HG03025 (cell line): ENCODE measurements around the gene PRICKLE2.
"Not testable (repeated sequence)": the region's sequence is repeated elsewhere in the genome, so short reads cannot be mapped to it uniquely, and the experiment has no call there.

Source experiments
- ATAC-seq: cut with Tn5 transposase; IDR thresholded peaks from one replicate; pipeline ENCODE4 v1.9.1; 2021; ENCODE audit warnings: mild to moderate bottlenecking, moderate library complexity; ENCODE audit not compliant: unreplicated experiment, low FRiP score

PRICKLE2 gene

GRCh38 chr3:64107190-64107589 lies 118.1 kb downstream of the PRICKLE2 start:
- ATAC-seq = no peak

DNA sequence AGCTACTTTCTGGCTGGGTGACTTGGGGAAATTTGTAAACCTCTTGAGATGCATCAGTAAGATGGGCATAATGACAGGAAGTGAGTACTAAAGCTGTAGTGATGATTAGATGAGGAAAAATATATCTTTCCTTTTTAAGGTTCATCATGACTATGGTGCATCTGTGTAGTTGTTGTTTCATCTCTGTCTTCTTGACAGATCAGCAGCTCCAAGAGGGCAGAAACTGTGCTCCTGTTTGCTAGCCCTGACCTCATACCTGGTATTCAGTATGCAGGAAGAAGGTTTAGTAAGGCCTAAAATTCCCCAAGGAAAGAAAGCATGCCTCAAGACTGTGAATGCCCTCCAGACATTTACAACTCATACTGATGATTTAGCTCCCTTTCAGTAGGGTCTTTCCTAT lies 119.5 kb downstream of the PRICKLE2 start:
- no peak for ATAC-seq

DNA sequence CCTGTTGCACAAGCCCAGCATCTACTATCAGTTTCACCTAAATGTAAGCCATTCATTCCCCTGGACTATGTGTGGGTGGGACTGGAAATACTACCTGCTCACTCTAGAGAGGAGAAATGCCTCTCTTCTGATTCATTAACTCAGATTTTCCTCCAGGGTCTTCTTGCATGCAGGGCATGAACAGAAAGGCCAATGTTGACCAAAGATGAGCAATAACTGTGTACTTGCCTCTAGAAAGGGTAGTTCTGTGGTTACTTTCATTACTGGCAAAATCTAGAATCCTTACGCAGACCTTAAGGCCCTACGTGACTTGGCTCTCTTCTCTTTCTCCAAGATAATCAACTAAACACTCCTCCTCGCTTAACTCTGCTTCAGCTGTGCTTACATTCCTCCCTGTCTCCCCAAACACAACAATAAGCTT lies 120.6 kb downstream of the PRICKLE2 start:
- peak; percentile 79 for ATAC-seq

- ATAC-seq = no peak
These were observed 121.3 kb downstream of the PRICKLE2 start for GRCh38 chr3:64104006-64104405.

GRCh38 chr3:64103131-64103530 lies 122.1 kb downstream of the PRICKLE2 start:
- ATAC-seq = no peak

- no peak for ATAC-seq
These were observed 123.1 kb downstream of the PRICKLE2 start for GRCh38 chr3:64102147-64102546.

DNA sequence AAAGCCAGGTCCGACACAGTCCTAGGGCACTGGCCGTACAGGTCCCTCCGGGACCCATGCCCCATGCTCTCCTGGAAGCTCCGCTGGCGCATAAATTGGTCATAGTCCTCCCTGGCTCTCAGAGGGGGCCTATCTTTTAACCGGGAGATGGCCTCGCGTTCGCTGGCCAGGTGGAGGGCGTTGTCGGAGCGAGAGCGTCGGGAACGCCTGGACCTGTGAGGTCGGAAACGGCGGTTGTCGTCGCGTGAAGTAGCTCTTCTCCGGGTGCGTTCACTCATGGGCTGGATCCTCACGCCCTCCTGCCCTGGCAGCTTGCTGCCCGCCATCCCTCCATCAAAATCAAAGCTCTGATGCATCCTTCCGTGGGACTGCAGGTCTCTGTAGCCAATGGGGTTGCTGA lies 126.0 kb downstream of the PRICKLE2 start:
- ATAC-seq = no peak

- ATAC-seq = no peak
These were observed 126.6 kb downstream of the PRICKLE2 start for GRCh38 chr3:64098670-64099069.

DNA sequence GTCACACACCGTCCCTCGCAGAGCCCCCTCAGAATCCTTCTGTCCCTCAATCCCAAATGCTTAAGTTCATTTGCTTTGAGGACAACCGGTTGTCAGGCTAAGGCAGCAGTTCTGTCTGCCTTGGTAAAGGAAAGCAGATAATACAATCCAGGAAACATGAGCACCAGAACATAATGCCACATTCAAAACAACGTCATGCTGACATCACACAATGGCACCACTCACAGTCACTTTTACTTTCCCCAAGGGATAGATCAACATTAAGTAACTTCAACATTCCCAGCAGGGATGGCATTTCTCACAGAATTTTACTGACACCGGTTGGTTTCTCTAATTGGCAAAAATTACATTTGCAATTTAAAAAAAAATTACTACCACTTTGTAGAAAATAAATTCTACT lies 127.3 kb downstream of the PRICKLE2 start:
- ATAC-seq = no peak

DNA sequence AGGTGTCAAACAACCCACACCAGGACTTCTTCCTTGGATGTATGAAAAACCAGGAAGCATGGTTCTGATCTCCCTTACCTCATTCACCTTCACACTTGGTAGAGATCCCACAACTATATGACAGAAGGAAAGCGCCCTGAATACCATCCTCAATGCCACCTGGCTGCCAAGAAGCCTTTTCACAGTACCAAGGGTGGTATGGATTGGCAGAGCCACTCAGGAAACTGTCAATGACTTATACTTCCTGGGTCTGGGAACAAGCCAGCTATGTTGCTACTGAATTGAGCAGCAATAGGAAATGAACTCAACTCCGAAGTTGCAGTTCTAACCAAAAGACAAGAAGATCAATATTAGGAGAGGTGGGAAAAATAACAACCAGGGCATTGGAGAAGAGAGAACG lies 129.5 kb downstream of the PRICKLE2 start:
- no peak for ATAC-seq

GRCh38 chr3:64094713-64095079 lies 130.6 kb downstream of the PRICKLE2 start:
- no peak for ATAC-seq

DNA sequence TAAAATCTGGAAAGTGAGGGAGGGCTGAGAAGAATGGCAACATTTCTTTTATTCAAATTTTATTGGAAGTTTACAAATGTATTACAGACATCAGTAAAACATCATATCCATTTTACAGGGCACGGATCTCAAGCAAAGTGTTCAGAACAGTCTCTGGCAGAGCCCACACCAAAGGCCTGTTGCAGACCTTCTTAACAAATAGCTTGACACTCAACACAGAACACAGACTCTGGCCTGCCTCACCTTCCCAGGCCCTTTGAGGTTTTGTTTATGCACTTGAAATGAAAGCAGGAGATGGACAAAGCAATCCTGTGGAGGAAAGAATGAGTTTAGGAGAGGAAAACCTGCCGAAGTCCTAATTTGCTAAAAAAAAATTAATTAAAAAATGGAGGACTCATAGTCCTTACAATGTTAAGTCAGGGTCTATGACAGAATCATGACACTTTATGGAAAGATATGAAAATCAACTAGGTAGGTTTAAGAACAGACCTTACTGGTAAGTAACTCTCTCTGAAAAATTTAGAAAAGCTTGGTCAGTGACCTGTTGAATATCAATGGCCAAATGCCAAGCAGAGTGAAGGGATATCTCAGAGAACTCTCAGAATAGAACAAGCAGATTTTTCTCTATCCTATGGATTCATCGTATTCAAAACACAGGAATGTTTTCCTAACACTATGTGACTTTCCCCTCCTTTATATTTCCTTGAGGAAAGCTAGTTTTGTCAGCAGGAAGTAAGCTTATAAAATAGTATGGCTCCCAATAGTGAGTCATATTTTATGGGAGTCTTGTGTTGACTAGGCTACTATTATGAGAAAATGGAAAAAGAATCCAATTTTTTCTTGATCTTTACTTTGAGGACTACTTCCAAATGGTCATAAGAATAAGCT lies 131.2 kb downstream of the PRICKLE2 start:
- ATAC-seq = no peak

DNA sequence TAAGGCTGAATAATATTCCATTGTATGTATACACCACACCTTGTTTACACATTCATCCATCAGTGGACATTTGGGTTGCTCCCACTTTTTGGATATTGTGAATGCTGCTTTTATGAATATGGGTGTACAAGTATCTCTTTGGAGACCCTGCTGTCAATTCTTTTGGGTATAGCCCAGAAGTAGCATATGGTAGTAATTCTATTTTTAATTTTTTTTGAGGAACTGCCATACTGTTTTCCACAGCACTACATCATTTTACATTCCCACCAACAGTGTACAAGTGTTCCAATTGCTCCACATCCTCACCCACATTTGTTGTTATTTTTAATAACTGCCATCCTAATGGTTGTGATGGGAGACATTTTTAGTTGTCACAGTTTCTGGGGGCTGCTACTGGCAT lies 132.1 kb downstream of the PRICKLE2 start:
- no peak for ATAC-seq

- no peak for ATAC-seq
These were observed 133.8 kb downstream of the PRICKLE2 start for GRCh38 chr3:64091501-64091900.

DNA sequence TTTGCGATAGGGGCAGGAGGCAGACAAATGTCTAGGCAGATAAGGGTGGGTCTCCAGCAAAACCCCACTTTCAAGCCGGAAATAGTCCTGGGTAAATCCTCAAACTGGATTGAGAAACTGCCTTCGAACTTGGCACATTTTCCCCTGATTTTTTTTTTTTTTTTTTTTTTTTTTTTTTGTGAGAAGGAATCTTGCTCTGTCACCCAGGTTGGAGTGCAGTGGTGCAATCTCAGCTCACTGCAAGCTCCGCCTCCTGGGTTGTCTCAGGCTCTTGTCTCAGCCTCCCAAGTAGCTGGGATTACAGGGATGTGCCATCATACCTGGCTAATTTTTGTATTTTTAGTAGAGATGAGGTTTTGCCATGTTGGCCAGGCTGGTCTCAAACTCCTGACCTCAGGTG lies 135.9 kb downstream of the PRICKLE2 start:
- ATAC-seq = not testable (repeated sequence)

DNA sequence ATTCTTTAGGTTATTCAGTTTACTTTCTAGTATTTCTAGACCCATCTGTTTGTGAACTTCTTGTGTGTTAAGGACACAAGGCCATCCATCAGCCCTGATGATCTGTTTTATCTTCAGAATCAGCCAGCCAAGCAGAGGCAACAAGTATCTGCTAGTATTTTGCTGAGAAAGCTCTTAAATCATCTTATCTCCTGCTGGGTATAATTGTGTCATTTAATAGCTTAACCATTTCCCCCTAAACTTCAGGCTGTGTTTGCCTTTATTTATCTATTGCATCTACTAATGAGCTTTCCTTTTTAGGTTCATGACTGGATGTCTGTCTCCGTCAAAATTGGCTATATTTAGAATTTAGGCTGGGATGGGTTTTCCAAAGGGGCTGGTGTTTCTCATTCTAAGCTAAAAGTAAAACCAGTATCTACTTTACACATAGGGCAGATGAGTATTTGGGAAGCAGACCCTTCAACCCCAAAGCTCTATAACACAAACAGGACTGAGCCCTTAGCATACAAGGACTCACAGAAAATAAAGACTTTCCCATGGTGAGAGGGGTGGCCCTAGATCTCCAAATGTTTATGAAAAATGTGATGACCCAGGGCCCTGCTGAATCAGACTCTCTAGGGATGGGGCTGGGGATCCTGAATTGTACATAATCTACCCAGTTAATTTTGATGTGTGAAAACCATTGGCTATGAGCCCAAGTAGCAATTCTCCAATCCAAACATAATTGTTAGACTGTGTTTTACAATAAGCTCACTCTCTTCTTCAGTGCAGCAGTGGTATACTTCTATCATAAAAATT lies 136.7 kb downstream of the PRICKLE2 start:
- ATAC-seq = no peak

DNA sequence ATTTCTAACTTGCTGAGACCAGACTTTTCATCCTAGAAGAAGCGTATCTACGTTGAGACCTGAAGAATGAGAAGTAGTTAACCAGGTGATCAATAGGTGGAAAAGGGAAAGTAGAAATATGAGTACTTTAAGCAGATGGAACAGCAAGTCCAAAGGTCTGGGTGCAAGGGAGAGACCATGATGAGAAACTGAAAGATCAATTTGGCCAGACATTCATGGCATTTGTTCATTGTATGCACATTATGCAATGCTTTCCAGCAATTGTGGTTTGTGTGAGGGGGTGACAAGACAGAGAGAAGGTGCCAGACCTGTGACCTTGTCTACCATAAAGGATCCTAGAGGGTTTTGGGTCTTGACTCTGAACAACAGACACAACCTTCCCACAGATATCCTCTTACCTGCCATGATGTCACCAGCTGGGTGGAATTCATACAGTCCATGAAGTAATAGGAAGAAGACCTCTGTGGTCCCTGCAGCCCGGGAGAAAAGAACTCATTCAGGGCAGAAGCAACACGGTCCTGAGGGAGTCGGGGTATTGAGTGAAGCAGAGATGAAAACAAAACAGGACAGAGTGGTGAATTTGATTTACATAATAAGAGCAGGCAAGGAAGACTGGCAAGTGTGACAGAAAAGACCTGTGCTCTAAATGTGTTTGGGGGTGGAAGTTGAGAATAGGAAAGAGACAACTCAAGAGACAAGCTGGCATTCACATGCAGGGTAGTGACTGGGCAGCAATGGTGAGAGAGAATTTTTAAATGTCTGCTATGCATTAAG lies 138.6 kb downstream of the PRICKLE2 start:
- ATAC-seq = no peak

GRCh38 chr3:64084640-64085039 lies 140.6 kb downstream of the PRICKLE2 start:
- ATAC-seq = no peak

DNA sequence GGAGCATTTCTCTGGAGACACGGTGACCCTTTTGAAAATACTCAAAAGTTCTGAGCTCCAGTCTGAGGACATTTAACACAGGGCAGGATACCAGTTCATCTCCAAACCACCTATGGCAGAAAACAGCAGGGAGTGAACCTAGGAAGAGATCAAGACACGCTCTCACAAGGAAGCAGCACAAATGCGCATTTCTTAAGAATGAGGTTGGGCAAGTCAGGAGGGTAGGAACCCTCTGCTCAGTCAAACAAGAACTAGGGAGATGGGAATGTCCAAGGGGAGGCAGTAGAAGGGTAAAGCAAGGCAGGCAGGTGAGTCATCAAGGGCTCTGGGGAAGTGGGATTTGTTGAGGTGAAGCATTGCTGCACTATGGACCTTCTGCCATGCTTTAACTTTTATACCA lies 141.7 kb downstream of the PRICKLE2 start:
- no peak for ATAC-seq

DNA sequence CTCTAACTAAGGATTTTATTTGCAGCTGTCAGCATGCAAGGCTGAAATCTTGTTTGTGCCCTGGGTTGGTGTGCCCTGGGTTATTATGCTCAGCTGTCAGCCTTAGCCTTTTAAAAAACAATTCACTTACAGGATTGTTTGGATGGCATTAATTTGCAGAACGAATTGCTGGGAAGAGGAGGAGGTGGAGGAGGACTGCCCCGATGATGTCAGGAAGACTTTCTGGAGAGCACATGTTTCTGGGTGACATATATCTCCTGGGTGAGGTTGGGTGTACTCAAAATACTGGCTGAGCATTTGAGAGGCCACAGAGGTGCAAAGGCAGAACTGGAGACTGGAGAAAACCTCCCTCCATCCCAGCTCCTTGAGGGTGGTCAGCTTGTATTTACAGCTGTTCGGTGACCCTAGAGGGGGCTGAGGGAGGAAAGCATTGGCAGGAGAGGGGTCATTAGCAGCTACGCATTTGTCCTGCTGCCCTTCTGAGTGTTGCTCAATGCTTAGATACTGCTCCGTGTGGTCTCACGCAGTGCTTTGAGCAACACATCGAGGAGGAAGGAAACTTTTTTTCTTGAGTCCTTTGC lies 142.2 kb downstream of the PRICKLE2 start:
- ATAC-seq = no peak

- no peak for ATAC-seq
These were observed 142.9 kb downstream of the PRICKLE2 start for GRCh38 chr3:64082411-64082810.
